ENCODE data around the gene SPX. TPM values are rescaled to one million over a fixed set of nuclear protein-coding genes. Genes with fewer than 3 reads are reported as not detected.

Gene SPX
- total and polyA plus RNA-seq, 2 donors (not counting 3 experiments of a cell fraction or from before 2014, with no cell fraction given), result 0.06 TPM; not detected in 1

DNA sequence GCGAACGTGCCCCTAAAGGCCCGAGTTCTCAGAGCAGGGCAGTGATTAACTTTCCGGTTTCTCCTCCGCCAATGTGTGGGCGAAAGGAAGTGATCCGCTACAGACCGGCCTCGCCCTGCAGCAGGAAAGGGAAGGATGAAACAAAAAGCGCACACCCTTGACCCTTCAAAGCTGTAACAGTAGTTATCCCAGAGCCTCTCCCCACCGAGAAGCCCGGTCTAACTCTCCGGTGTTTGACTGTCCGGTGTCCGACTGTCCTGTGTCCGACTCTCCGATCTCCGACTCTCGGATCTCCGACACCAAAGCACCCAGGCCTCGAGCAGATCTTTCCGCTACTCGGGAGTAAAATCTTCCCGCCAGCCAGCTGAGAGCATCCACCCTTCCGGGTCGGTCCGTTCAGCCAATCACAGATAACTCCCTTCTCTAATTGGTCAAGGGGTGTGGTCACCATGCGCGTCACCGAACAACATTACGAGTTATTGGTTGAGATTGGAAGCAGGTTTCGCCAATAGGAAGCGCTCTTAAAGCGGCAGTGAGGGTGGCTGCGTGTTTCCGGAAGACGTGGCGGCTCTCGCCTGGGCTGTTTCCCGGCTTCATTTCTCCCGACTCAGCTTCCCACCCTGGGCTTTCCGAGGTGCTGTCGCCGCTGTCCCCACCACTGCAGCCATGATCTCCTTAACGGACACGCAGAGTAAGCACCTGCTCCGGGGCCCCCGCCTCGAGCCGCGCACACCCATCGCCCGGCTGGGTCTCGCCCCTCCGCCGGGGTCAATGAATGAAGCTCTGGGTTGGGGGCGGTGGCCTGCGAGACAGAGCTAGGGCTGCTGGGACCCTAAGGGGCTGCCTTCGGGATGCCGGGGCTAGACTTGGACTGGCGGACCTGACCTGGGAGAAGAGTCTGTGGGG is 24.6 kb upstream of the SPX start, which contains the start of the genes GOLT1B and RECQL:
GOLT1B (plus strand) TSS at position 532 of the 906 bp plus-strand sequence; CDS start at position 667, 135 bp downstream.
RECQL (minus strand) TSS at position 378 of the 906 bp plus-strand sequence. CDS start 2,065 bp downstream, outside the sequence.
- intact Hi-C loops (cut with micrococcal nuclease), result loop anchor here (1.0 to 2.0 kb wide), 4 partner anchors 64 to 545 kb away; partner anchors contain the start of genes CMAS, LDHB and PYROXD1
- Histone ChIP-seq H3K9me3 (replicated peaks; ENCODE audit: control insufficient read depth, insufficient read depth, low read length) (no peaks in the 10 kb centered on the region), H3K4me1 (ENCODE audit: control insufficient read depth, extremely low read depth, insufficient read depth, low read length) (peaks cover 31% of the 10 kb centered on the region), H3K79me2 (ENCODE audit: control insufficient read depth, insufficient read depth, low read length) (peaks cover 74% of the 10 kb centered on the region), H3K36me3 (ENCODE audit: control insufficient read depth in 2 of 2, extremely low read depth in 1 of 2, insufficient read depth in 2 of 2, low read length in 2 of 2) (peaks cover 2 to 5% of the 10 kb centered on the region in 2 experiments), H3K9ac (replicated peaks; ENCODE audit: extremely low read depth, insufficient read depth, low read length) (peak within 1 kb of the TSS; percentile 93), H3K27ac (ENCODE audit: insufficient read depth, low read depth, low read length) (peak within 1 kb of the TSS; percentile 87), H3K27me3 (ENCODE audit: control insufficient read depth in 2 of 2, insufficient read depth in 2 of 2, low read length in 2 of 2) (no peaks in the 10 kb centered on the region), H3K4me2 (ENCODE audit: insufficient read depth, low read length) (peak within 1 kb of the TSS; percentile 100), H4K20me1 (replicated peaks; ENCODE audit: control insufficient read depth, extremely low read depth, insufficient read depth, low read length) (no peaks in the 10 kb centered on the region), H3K4me3 (replicated peaks in 1 of 3; ENCODE audit: insufficient read depth in 1 of 3, low read depth in 1 of 3, low read length in 3 of 3) (peak within 1 kb of the TSS; percentile 80 to 92 (median 88)), H2AFZ (ENCODE audit: low read depth, low read length) (peak within 1 kb of the TSS; percentile 93), H3K9me1 (replicated peaks; ENCODE audit: control insufficient read depth, extremely low read depth, insufficient read depth, low read length) (peaks cover 2% of the 10 kb centered on the region)
- ChIA-PET POLR2A (interaction anchor here (0.8 to 1.3 kb wide), 2 partner anchors 10 to 156 kb away, joined by 3 to 4 read pairs; partner anchors contain the start of gene LDHB), CTCF (interaction anchor here (1.0 to 1.8 kb wide), 4 partner anchors 9 to 205 kb away, joined by 3 to 9 read pairs (median 6); no protein-coding TSS in a partner anchor)
- FAIRE-seq (peak; percentile 98), DNase-seq (ENCODE audit: low read depth, low spot score) (peak; percentile 99)
- dilution Hi-C loops (cut with MboI; ENCODE audit: extremely low pct_ligation_motif_present, low sequenced_read_pairs), result no loop called here
- TF ChIP-seq POLR2AphosphoS5 (IDR thresholded peaks at IDR 0.05; ENCODE audit: insufficient read depth, low read depth, low read length) (peak; percentile 89), EZH2 (IDR thresholded peaks at IDR 0.05; ENCODE audit: borderline replicate concordance, low read depth, low read length, severe bottlenecking) (no peak), JUN (IDR thresholded peaks at IDR 0.05; ENCODE audit: borderline replicate concordance, insufficient read depth, insufficient read length, low read depth) (peak; percentile 5), POLR2A (IDR thresholded peaks at IDR 0.05; ENCODE audit: low read depth, low read length) (peak; percentile 90), FOS (IDR thresholded peaks at IDR 0.05; ENCODE audit: borderline replicate concordance, insufficient read depth, low read length) (no peak), GATA2 (IDR thresholded peaks at IDR 0.05; ENCODE audit: insufficient read depth, insufficient read length, low read depth, low read length) (no peak), MYC (IDR thresholded peaks at IDR 0.05; ENCODE audit: low read depth, low read length) (peak; percentile 44)
- TF ChIP-seq, protein P1, sequence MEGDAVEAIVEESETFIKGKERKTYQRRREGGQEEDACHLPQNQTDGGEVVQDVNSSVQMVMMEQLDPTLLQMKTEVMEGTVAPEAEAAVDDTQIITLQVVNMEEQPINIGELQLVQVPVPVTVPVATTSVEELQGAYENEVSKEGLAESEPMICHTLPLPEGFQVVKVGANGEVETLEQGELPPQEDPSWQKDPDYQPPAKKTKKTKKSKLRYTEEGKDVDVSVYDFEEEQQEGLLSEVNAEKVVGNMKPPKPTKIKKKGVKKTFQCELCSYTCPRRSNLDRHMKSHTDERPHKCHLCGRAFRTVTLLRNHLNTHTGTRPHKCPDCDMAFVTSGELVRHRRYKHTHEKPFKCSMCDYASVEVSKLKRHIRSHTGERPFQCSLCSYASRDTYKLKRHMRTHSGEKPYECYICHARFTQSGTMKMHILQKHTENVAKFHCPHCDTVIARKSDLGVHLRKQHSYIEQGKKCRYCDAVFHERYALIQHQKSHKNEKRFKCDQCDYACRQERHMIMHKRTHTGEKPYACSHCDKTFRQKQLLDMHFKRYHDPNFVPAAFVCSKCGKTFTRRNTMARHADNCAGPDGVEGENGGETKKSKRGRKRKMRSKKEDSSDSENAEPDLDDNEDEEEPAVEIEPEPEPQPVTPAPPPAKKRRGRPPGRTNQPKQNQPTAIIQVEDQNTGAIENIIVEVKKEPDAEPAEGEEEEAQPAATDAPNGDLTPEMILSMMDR (IDR thresholded peaks at IDR 0.05; ENCODE audit: extremely low read depth in 1 of 2, insufficient read depth in 1 of 2, low read depth in 1 of 2, low read length in 2 of 2), result no peak
- TF ChIP-seq, protein P2, sequence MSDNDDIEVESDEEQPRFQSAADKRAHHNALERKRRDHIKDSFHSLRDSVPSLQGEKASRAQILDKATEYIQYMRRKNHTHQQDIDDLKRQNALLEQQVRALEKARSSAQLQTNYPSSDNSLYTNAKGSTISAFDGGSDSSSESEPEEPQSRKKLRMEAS (IDR thresholded peaks at IDR 0.05; ENCODE audit: insufficient read depth, insufficient read length), result no peak
- no TSS peak for BruUV-seq (replicated peaks)

All from endothelial cell of umbilical vein (primary cell).